Type B pancreatic cell (in vitro differentiated cells): ENCODE measurements around the gene KIF17. TPM values are rescaled to one million over a fixed set of nuclear protein-coding genes. Genes with fewer than 3 reads are reported as not detected.

ENCODE experiments used
- DNase-seq: peaks from one replicate; pipeline ENCODE4 v3.0.0; 2021; ENCODE audit warnings: mixed read lengths; ENCODE audit not compliant: unreplicated experiment; ENCODE audit errors: extremely low spot score
- H3K27ac Mint-ChIP-seq: 2 replicates; pipeline ENCODE4 v1.8.0; 2021; ENCODE audit warnings: mild to moderate bottlenecking, mixed read lengths
- H3K27me3 Mint-ChIP-seq: 2 replicates; pipeline ENCODE4 v1.8.0; 2021; ENCODE audit warnings: mixed read lengths
- H3K36me3 Mint-ChIP-seq: 2 replicates; pipeline ENCODE4 v1.8.0; 2021; ENCODE audit warnings: mixed read lengths
- H3K4me1 Mint-ChIP-seq: one replicate; pipeline ENCODE4 v1.8.0; 2021; ENCODE audit warnings: mixed read lengths; ENCODE audit not compliant: unreplicated experiment
- H3K4me3 Mint-ChIP-seq: 2 replicates; pipeline ENCODE4 v1.8.0; 2021; ENCODE audit warnings: mild to moderate bottlenecking, mixed read lengths
- H3K9me3 Mint-ChIP-seq: 2 replicates; pipeline ENCODE4 v1.8.0; 2021; ENCODE audit warnings: mixed read lengths
- CTCF ChIP-seq: fragments of 200-600 bp; sonication (generic); conservative IDR thresholded peaks from 2 replicates; pipeline ENCODE4 v1.5.0; 2021; ENCODE audit warnings: antibody characterized with exemption, mild to moderate bottlenecking
- total RNA-seq: library from RNA; stranded (reverse); gene quantifications from 2 replicates; pipeline ENCODE4 v1.2.1, GENCODE V29; 2021; ENCODE audit warnings: low replicate concordance

KIF17 gene
- total RNA-seq, 1 donor from 2014 or later: 2.1 TPM

- TF ChIP-seq CTCF: no peak
- Mint-ChIP-seq H3K9me3 (no peaks in the 10 kb centered on the region), H3K27ac (peak overlapping the region; percentile 79), H3K4me1 (peaks cover 4% of the 10 kb centered on the region), H3K36me3 (no peaks in the 10 kb centered on the region), H3K4me3 (peak overlapping the region; percentile 89), H3K27me3 (peaks cover 48% of the 10 kb centered on the region)
- peak; percentile 13 for DNase-seq
Observed at GRCh38 chr1:20733360-20733975, 15.7 kb upstream of the KIF17 start.

- Mint-ChIP-seq H3K4me3 (peak within 1 kb of the TSS; percentile 89), H3K27me3 (peaks cover 53% of the 10 kb centered on the region), H3K36me3 (no peaks in the 10 kb centered on the region), H3K9me3 (no peaks in the 10 kb centered on the region), H3K4me1 (peaks cover 8% of the 10 kb centered on the region), H3K27ac (peak within 1 kb of the TSS; percentile 79)
- DNase-seq: no peak
- peak; percentile 50 for TF ChIP-seq CTCF
Observed at GRCh38 chr1:20732588-20733359, 15.0 kb upstream of the KIF17 start, which contains the start of gene SH2D5. TSS of gene SH2D5 (minus strand) at chr1:20732703. CDS start at chr1:20728044, 4,659 bp downstream.

- Mint-ChIP-seq H3K4me1 (peaks cover 8% of the 10 kb centered on the region), H3K36me3 (no peaks in the 10 kb centered on the region), H3K27ac (peak overlapping the region; percentile 39), H3K4me3 (peak overlapping the region; percentile 89), H3K27me3 (peaks cover 53% of the 10 kb centered on the region), H3K9me3 (no peaks in the 10 kb centered on the region)
- TF ChIP-seq CTCF: no peak
- DNase-seq: no peak
Observed at GRCh38 chr1:20732071-20732587, 14.3 kb upstream of the KIF17 start.

GRCh38 chr1:20731057-20731991 lies 13.5 kb upstream of the KIF17 start:
- H3K27me3 Mint-ChIP-seq: peaks cover 53% of the 10 kb centered on the region
- H3K4me1 Mint-ChIP-seq: peaks cover 8% of the 10 kb centered on the region
- TF ChIP-seq CTCF: no peak
- no peaks in the 10 kb centered on the region for H3K9me3 Mint-ChIP-seq
- H3K27ac Mint-ChIP-seq: no peak overlapping the region
- no peak for DNase-seq
- no peaks in the 10 kb centered on the region for H3K36me3 Mint-ChIP-seq
- peak overlapping the region; percentile 74 for H3K4me3 Mint-ChIP-seq

- Mint-ChIP-seq H3K4me3 (peak overlapping the region; percentile 70), H3K9me3 (no peaks in the 10 kb centered on the region), H3K36me3 (no peaks in the 10 kb centered on the region), H3K4me1 (peaks cover 8% of the 10 kb centered on the region), H3K27me3 (peaks cover 53% of the 10 kb centered on the region), H3K27ac (no peak overlapping the region)
- DNase-seq: no peak
- no peak for TF ChIP-seq CTCF
Observed at GRCh38 chr1:20730690-20731056, 12.9 kb upstream of the KIF17 start.
